CD1c-positive myeloid dendritic cell (primary cell): ENCODE data around the gene PTPRT.

Experiments used
- DNase-seq: peaks from one replicate; pipeline ENCODE4 v3.0.0-alpha.2; 2016; ENCODE audit errors: extremely low spot score

PTPRT gene

DNA sequence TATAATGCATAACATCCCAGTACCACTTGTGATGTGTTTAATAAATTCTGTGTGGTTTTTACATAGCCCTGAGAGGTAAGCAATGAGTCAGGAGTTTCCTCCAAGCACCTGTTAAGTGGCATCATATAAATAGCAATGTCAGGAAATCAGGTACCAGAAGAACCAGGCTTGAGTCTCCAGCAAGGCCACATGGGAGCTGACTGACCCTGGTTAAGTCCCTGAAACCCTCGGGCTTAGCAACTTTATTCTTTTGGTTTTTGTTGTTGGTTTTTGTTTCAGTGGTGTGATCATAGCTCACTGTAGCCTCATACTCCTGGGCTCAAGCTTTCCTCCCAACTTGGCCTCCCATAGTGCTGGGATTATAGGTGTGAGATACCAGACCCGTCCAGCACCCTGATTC is 70.0 kb downstream of the PTPRT start:
- DNase-seq, result no peak

DNA sequence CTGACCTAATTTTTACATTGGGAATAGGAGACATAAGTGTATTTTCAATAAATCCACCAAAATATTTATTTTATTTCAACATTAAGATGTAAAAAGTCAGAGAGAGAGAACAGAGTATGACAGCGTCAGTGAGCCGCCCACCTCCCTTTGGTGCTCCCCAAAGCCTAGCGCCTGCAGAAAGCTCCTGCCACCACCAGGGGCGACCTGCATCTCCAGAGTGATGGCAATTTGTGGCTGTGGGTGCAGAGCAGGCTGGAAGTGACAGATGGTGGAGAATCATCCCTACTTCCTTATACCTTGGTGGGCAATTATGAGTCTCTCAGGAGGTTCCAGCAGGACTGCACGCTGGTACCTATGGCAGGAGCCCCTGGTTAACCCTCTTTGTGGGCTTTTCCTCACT is 87.3 kb downstream of the PTPRT start:
- DNase-seq, result no peak

DNA sequence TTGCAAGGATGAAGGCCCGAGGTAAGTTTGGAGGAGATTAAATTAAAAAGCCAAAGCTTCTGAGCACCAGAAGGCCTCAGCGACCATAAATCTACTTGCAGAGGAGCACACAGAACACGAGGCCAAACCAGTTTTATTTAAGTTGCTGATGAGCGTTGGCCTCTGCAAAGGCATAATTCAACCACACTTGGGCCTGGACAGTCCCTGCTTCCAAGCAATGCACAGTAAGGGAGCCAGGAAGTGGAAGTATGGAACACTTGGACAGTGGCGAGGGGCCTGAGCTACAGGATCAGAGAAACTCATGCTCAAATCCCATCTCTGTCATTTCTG is 92.8 kb downstream of the PTPRT start:
- no peak for DNase-seq

DNA sequence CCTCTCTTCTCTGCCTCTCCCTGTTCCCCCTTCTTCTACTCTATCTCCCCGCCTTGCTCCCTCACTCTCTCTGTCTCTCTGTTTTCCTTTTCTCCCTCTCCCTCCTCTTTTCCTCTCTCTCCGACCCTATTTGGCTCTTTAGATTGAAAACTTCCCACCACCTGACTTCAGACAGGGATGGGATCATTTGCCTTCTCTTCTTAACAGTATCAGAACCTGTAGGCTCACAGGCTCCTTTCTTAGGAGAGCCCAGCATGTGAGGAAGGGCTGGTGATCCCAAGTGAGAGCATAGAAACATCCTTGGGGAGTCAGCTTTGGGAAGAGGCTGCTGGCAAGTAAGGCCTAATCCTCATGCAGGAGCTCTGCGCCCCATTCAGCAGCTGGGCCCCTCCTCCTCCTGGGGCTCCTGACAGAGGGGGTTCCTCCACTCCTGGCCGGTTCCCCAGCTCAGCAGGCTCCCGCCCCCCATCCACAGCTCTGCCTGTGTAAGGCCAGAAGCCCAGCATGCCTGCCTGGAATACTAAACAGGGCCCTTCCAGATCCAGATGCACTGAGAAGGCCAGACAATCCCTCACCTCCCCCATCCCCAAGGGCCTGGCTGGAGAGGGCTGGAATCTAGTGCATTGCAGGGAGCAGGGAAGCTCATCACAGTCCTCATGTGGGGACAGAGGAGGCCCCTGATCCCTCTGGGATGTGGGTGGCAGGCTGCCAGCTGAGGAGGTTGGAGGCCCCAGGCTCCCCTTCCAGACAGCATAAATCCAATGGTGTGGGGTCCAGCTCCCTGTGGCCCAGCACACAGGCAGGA is 93.4 kb downstream of the PTPRT start:
- DNase-seq, result no peak

DNA sequence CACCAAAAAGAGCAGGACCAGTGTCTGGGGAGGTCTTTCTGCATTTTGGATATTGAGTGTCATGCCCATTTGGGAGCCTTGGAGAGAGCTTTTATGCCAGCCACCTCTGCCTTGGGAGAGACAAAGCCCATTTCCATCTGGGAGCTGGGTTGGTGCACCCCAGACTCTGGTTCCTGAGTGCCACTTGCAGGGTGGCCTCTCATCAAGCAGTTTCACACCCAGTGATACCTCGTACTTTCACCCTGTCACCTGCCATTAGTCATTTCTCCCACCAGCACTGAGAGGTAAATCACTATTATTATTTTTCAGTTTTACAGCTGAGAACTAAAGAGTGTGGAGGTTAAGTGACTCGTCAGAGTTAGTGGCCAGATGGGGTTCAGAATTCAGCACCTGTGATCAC is 94.7 kb downstream of the PTPRT start:
- no peak for DNase-seq

DNA sequence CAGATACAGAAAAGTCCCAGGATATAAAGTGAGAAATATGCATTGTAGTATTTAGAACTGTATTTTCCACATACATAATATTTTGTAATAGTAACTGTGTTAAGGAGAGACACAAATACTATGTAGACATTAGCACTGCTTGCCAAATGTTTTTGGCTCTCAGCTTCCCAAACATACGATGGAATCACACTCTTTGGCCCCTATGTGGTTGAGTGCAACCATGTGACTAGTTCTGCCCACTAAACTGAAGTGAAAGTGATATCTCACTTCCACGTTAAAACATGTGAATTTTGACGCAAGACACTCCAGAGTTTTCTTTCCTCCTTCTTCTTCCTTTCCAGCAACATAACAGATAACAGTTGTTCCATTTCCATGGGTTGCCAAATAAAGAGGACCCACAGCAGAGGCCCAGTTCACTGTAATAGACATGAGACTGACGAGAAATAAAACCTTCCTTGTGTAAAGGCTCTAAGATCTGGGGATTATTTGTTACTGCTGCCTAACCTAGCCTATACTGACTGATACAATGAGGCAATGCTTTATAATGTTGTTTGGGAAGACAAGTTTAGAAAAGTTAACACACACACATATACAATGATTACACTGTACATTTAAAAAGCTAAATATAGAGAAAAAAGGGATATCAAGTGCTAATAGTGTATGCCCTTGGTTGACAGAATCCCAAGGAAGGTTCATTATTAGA is 97.2 kb downstream of the PTPRT start:
- DNase-seq, result no peak

DNA sequence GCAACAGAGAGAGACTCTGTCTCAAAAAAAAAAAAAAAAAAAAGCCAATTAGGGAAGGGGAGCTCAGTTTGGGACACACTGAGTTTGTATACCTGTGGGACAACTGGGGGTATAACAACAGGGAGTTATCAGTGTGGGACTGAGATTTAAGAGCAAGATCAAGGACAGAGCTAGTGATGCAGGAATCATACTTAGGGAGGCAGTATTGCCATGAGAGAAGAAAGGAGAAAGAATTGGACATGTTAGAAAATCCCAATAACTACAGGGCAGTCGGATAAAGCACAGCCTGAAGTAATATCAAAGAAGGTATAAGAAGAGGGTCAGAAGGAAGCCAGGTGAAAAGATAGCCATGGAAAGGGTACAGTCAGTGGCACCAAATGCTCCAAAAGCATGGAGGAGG is 121.2 kb downstream of the PTPRT start:
- no peak for DNase-seq

DNA sequence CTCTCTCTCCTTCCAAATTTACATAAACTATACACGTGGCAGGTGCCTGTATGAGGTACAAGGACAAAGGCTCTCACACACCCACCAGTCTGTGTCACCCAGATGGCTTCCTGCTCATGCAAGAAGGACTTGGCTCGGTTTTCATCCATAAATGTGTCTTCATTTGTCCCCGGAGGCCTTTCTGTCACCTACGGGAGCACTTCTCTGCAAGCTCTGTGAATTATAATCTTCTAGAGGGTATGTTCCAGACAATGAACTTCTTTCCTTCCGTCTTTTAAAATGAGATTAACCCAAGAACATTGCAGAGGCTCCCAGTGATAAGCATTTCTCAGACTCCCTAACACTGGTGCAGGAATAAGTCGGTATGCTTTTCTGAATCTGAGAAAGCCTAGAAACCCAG is 123.6 kb downstream of the PTPRT start:
- DNase-seq, result no peak

DNA sequence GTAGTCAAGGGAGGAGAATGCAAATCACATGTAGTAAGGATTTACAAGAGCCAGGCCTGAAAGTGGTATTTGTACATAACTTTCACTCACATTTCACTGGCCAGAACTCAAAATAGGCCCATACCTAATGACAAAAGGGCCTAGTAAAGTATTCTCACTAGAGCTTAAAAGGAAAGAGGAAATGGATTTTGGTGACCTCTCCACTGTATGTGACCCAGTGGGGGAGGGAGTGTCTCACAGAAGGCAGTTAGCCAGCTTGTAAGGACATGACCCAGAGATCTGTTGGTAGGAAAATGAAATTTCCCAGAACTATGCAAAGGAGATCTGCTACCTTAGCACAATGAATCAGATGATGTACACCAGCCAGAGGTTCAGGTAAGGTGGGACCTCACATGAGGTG is 124.4 kb downstream of the PTPRT start:
- DNase-seq, result no peak

DNA sequence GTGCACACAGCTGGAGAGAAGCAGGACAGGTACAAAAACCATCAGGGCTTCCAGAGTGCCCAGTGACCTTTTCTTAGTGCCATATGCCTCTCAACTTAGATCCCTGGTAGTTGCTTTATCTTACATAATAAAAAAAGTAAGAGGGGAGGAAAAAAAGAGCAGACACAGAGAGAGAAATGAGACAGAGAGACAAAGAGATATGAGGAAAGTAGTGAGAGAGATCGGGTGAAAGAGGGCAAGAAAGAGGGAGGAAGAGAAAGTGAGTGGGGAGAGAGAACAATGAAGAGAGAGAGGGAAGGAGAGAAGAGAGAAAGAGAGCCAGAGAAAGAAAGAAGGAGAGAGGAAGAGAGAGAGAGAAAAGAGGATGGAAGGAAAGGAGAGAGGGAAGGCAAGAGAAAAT is 131.6 kb downstream of the PTPRT start:
- DNase-seq, result no peak

DNA sequence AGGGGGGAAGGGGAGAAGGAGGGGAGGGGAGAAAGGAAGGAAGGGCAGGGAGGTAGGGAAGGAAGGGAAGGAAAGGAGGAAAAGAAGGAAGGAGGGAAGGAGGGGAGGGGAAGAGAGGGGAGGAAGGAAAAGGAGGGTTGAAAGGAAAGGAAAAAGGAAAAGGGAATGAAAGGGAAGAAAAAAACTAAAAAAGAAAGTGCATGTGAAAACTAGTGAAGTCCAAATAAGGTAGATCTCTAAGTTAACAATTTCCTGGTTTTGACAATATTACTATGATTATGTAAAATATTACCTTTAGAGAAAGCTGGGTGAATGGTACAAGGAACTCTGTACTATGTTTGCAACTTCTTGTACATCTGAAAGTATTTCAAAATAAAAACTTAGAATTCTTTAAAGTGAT is 132.4 kb downstream of the PTPRT start:
- DNase-seq, result no peak

DNA sequence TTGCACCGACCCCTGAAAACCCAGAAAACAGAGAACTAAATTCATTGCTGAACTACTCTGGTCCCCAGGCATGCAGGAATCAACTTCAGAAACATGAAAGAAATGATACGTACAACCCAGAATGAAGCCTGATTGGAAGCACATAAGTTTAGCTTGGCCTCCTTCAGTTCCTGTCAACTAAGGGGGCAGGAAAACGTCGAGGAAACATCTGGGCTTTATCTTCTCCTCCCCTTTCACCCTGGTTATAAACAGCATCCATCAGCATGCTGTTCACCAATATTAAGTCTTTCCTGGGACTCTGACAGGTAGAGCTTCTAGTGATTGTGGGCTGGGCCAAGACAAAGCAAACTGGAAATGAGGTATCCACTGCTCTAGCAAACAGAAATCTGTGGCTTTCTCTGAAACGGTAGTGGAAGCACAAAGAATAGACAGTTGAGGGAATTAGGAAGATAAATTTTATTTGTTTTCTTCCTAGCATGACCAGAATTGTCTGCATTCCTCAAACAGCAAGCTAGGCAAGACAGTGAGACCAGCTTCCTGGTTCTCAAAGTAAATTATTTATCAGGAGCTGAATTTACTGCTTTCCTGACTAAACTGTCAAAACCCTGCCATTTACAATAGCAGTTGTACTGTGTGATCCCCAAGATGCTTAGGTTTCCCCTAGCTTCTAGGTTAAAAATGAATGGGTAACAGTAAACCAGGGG is 134.4 kb downstream of the PTPRT start:
- no peak for DNase-seq

DNA sequence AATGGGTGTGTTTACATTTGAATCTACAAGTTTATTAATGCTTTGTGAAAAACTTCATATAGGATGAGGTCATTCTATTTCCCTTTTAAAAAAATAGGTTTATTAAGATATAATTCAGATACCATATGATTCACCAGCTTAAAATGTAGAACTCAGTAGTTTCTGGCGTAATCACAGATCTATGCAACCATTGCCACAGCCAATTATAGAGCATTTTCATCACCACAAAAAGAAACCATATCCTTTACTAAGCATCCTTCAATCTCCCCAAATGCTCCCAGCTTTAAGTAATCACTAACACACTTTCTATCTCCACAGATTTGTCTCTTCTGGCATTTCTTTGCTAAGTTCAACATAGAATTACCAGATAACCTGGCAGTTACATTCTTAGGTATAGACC is 137.2 kb downstream of the PTPRT start:
- DNase-seq, result no peak

DNA sequence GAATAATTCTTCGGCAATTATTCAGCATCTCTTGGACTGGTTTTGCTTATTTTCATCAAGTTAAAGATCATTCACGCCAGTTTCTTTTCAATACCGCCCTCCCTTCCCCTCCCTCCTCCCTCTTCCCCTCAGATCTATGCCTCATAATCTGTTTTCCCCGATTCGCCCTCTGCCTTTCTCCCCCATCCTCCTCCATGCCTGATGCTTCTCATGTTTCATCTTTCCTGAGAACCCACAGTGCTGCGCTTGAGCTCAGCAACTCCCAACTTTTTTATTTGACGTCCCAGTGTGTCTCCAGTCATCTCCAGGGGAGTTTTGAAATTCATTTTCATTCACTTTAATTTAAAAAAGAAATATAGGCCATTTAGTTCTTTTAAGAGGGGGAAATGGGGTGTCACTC is 142.7 kb downstream of the PTPRT start:
- DNase-seq, result no peak

DNA sequence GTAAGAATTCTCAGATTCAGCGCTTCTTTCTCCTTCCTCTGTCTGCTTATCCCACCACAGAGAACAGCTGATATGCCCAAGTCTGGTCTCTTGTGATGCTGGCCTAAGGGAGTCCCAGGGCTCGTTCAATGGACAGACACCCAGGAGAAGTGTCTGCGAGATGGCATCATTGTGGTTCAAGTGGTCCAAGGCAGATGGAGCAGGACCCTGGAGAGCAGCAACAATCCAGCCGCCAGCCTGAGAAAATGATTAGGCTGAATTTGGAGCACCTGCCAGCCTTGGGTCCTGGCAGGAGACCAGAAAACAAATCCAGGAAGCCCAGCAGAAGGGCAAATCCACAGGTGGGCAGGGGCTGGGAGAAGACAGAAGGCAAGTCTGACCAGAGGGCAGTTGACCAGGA is 145.8 kb downstream of the PTPRT start:
- no peak for DNase-seq

DNA sequence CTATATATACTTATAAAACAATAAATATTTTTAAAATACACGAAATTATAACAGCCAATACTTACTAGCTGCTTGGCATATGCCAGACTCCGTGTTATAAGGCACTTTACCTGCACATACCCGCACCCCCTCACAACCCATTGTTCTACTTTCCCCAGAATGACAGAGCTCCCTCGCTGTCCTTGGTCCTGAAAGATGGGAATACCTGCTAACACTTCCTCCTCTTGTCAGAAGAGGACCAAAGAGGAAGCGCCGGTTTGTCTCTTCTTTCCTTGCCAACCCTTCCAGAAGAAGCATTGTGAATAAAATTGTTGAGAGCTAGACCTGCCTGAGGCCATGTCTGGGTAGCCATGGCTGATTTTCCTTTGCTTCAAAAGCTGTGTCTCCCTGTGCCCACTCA is 149.3 kb downstream of the PTPRT start:
- DNase-seq, result no peak

DNA sequence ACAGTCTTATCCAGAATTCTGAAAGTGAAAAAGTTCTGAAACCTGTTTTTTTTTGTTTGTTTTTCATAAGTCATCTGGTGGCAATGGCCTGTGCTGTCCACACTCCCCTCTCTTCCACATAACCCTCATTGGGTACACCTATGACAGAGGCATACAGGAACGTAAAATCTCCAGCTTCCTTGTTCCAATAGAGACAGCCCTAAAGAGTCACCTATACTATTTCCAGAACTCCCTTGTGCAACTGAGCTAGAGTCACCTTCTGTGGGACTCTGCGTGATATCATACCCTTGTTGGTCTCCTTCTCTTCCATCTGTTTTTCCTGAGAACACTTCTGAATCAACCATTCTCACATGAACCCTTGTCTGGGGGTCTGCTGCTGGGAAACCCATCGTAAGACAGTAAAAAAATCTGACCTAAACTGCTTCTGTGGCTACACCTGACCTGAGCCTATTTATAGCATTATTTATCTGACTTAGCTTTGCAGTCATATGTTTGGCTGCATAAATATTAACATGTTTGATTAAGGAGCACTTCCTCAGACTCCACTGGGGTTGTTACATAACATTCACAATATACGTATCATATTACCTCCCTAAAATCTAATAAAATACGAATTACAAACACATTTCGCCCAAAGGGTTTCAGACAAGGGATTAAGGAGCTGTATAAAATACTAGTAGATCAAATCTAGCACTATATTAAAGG is 151.9 kb downstream of the PTPRT start:
- no peak for DNase-seq

DNA sequence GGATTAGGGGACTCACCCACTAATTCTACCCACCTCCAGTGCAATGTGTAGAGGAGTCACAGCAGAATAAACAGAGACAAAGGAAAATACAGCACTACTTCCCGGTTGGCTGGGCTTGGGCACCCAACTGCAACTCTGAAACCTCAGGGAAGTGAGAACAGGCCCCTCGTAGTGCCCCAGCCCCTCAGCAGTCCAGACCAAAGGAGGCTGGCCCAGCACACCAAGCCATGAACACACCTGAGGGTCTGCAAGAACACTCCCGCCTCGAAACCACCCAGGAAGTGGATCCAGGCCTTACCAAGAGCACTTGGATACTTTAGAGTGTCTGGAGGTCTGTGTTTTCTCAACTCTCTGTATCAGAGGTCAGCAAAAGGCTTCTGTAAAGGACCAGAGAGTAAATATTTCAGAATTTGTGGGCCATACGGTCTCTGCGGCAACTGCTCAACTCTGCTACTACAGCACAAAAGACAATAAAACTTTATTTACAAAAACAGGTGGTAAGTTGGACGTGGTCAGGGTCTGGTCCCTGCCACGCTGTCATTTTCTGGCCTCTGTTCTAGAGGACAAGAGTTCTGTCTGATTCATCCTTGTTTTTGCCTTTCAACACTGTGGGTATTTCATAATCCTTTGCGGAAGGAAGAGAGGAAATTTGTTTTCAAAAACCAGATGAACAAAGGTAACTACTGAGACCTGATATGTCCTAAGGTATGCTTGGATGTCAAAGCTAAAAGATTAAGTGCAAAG is 154.6 kb downstream of the PTPRT start:
- DNase-seq, result no peak

DNA sequence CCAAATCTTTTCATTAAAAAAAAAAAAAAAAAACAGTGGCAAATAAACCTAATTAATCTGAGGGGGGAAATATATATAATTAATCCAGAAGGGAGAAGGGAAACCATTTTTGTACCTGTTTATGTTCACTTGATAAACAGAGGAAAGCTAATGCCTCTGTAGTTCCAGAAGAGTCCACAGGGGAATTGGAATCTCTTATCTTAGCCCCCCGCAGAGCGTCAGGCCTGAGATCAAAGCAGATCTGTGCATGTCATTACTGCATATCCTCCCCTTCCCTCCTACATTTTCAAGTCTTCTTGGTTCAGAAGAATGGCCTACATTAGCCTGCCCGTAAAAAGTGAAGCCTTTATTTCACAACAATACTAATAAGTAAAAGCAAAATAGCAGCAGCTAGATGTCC is 157.2 kb downstream of the PTPRT start:
- DNase-seq, result no peak

DNA sequence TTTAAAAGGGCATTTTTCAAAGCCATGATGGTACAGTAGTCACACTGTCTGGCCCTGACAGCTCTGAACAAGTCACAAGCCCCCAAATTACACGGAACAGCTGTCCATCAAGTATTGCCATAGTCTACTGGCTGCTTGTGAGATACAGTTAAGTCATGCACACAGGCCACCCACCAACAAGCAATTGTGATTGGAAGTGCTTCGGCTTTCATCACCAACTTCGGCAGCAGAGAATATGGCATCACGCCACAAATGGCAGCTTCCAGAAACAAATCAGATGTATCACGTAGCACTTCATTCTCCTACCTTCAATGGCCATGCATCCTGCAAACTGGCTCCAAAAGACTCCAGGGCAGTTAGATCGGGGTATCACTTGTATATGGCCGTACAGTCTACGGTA is 160.5 kb downstream of the PTPRT start:
- no peak for DNase-seq

DNA sequence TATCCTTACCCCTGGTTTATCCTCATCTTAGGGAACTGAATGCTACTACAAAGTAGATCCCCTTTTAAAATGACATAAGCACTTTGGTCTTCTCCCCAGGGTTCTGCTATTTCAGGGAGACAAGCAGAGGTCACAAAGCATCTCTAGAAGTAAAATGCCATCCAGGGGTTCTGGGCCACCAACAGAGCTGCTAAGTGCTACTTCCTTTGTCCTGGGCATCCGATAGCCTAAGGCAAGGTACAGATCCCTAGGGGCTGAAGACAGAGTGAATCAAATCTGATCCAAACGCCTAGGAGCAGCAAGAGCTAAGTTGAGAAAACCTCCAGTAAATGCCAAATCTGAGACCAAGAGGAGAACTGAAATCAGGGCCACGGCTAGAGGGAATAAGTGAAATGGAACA is 161.2 kb downstream of the PTPRT start:
- DNase-seq, result no peak

DNA sequence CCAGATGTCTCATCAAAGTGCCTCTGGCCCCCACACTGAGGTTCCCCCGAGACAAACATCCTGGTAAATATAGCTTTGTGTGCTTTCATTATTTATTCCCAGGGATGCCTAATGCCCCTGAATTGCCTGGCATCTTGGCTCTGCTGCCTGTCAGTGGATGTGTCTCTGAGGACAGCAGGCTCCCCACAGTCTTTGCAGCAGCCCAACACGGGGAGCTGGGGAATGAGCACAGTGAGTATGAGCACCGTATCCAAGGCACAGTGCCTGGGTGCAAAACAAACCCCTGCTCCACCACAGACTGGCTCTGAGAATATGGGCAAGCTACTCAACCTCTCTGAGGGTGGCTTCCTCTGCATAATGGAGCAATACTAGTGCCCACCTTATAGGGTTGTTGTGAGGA is 165.9 kb downstream of the PTPRT start:
- DNase-seq, result no peak
